ENCODE results near the gene ARID5B.
"Not testable (repeated sequence)": the region's sequence is repeated elsewhere in the genome, so short reads cannot be mapped to it uniquely, and the experiment has no call there.

ARID5B gene

GRCh38 chr10:62023329-62023728 lies 121.8 kb downstream of the ARID5B start:
- Histone ChIP-seq H3K9ac (ENCODE audit: insufficient read length, low read depth) (no peak overlapping the region), H3K4me3 (ENCODE audit: insufficient read length, low read depth) (no peak overlapping the region), H3K4me1 (ENCODE audit: insufficient read depth, insufficient read length) (no peaks in the 10 kb centered on the region), H3K9me3 (ENCODE audit: insufficient read depth, low read length) (no peaks in the 10 kb centered on the region), H3K36me3 (ENCODE audit: insufficient read depth, insufficient read length, low read length) (no peaks in the 10 kb centered on the region), H3K27me3 (ENCODE audit: insufficient read depth, insufficient read length) (no peaks in the 10 kb centered on the region)
- DNase-seq (ENCODE audit: low read depth, low spot score), result no peak
- no peak for TF ChIP-seq YY1 (IDR thresholded peaks at IDR 0.05; ENCODE audit: insufficient read depth, insufficient read length)
- no peak for TF ChIP-seq ZNF274 (IDR thresholded peaks at IDR 0.05; ENCODE audit: low read depth, low read length)
- TF ChIP-seq SUZ12 (IDR thresholded peaks at IDR 0.05; ENCODE audit: extremely low read depth, insufficient read depth, insufficient read length), result no peak

- no peaks in the 10 kb centered on the region for H3K36me3 ChIP-seq (ENCODE audit: insufficient read depth, insufficient read length, low read length)
- H3K4me1 ChIP-seq (ENCODE audit: insufficient read depth, insufficient read length), result no peaks in the 10 kb centered on the region
- H3K27me3 ChIP-seq (ENCODE audit: insufficient read depth, insufficient read length), result no peaks in the 10 kb centered on the region
- TF ChIP-seq SUZ12 (IDR thresholded peaks at IDR 0.05; ENCODE audit: extremely low read depth, insufficient read depth, insufficient read length) (no peak), YY1 (IDR thresholded peaks at IDR 0.05; ENCODE audit: insufficient read depth, insufficient read length) (no peak), ZNF274 (IDR thresholded peaks at IDR 0.05; ENCODE audit: low read depth, low read length) (no peak)
- no peak overlapping the region for H3K9ac ChIP-seq (ENCODE audit: insufficient read length, low read depth)
- no peak for DNase-seq (ENCODE audit: low read depth, low spot score)
- H3K4me3 ChIP-seq (ENCODE audit: insufficient read length, low read depth), result no peak overlapping the region
- no peaks in the 10 kb centered on the region for H3K9me3 ChIP-seq (ENCODE audit: insufficient read depth, low read length)
Measured at GRCh38 chr10:62024026-62024701, 122.7 kb downstream of the ARID5B start.

- Histone ChIP-seq H3K36me3 (ENCODE audit: insufficient read depth, insufficient read length, low read length) (no peaks in the 10 kb centered on the region), H3K27me3 (ENCODE audit: insufficient read depth, insufficient read length) (no peaks in the 10 kb centered on the region), H3K4me3 (ENCODE audit: insufficient read length, low read depth) (no peak overlapping the region), H3K4me1 (ENCODE audit: insufficient read depth, insufficient read length) (no peaks in the 10 kb centered on the region), H3K9me3 (ENCODE audit: insufficient read depth, low read length) (no peaks in the 10 kb centered on the region), H3K9ac (ENCODE audit: insufficient read length, low read depth) (no peak overlapping the region)
- TF ChIP-seq SUZ12 (IDR thresholded peaks at IDR 0.05; ENCODE audit: extremely low read depth, insufficient read depth, insufficient read length) (no peak), ZNF274 (IDR thresholded peaks at IDR 0.05; ENCODE audit: low read depth, low read length) (no peak), YY1 (IDR thresholded peaks at IDR 0.05; ENCODE audit: insufficient read depth, insufficient read length) (no peak)
- DNase-seq (ENCODE audit: low read depth, low spot score), result no peak
Measured at GRCh38 chr10:62025134-62025794, 123.8 kb downstream of the ARID5B start.

GRCh38 chr10:62025901-62026879 lies 124.7 kb downstream of the ARID5B start:
- TF ChIP-seq ZNF274 (IDR thresholded peaks at IDR 0.05; ENCODE audit: low read depth, low read length), result no peak
- TF ChIP-seq SUZ12 (IDR thresholded peaks at IDR 0.05; ENCODE audit: extremely low read depth, insufficient read depth, insufficient read length), result no peak
- TF ChIP-seq YY1 (IDR thresholded peaks at IDR 0.05; ENCODE audit: insufficient read depth, insufficient read length), result no peak

DNA sequence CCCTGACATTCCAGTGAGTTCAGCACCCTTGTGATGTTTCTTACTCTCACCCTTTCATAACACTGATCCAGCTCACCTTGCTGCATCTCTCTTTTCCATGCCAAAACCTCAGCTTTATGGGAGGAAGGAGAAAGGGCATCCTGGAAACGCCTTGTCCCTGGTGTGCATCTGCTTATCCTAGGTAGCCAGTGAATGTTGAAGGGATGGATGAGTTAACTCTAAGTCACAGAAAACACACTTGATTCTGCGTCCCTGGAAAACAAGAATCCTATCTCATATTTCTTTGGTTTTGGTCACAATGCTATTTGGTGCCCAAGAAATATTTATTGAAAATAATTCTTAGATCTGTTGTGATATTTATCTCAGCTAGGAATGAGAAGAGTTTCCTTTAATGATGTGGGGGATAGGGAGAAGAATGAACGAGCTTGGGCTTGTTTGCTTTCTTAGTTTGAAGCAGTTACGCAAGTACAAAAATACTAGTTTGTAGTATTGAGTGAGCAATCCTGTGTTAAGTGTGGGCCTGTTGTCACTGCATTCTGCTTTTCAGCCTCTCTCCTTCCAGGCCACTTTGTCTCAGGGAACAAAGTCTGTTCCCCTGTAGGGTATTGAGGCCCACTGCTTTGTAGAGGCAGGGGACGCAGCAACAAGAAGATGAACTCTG lies 126.5 kb downstream of the ARID5B start:
- H3K4me3 ChIP-seq (ENCODE audit: insufficient read length, low read depth), result no peak overlapping the region
- no peaks in the 10 kb centered on the region for H3K27me3 ChIP-seq (ENCODE audit: insufficient read depth, insufficient read length)
- H3K9ac ChIP-seq (ENCODE audit: insufficient read length, low read depth), result no peak overlapping the region
- no peak for TF ChIP-seq SUZ12 (IDR thresholded peaks at IDR 0.05; ENCODE audit: extremely low read depth, insufficient read depth, insufficient read length)
- TF ChIP-seq YY1 (IDR thresholded peaks at IDR 0.05; ENCODE audit: insufficient read depth, insufficient read length), result no peak
- no peak for TF ChIP-seq ZNF274 (IDR thresholded peaks at IDR 0.05; ENCODE audit: low read depth, low read length)
- H3K9me3 ChIP-seq (ENCODE audit: insufficient read depth, low read length), result no peaks in the 10 kb centered on the region
- H3K4me1 ChIP-seq (ENCODE audit: insufficient read depth, insufficient read length), result no peaks in the 10 kb centered on the region
- no peaks in the 10 kb centered on the region for H3K36me3 ChIP-seq (ENCODE audit: insufficient read depth, insufficient read length, low read length)
- DNase-seq (ENCODE audit: low read depth, low spot score), result no peak

More at GRCh38 chr10:62025901-62026879, 124.7 kb downstream of the ARID5B start:
- no peak for DNase-seq (ENCODE audit: low read depth, low spot score)
- no peak overlapping the region for H3K9ac ChIP-seq (ENCODE audit: insufficient read length, low read depth)
- no peaks in the 10 kb centered on the region for H3K36me3 ChIP-seq (ENCODE audit: insufficient read depth, insufficient read length, low read length)
- no peaks in the 10 kb centered on the region for H3K27me3 ChIP-seq (ENCODE audit: insufficient read depth, insufficient read length)
- H3K4me1 ChIP-seq (ENCODE audit: insufficient read depth, insufficient read length), result no peaks in the 10 kb centered on the region
- H3K9me3 ChIP-seq (ENCODE audit: insufficient read depth, low read length), result no peaks in the 10 kb centered on the region
- no peak overlapping the region for H3K4me3 ChIP-seq (ENCODE audit: insufficient read length, low read depth)

DNA sequence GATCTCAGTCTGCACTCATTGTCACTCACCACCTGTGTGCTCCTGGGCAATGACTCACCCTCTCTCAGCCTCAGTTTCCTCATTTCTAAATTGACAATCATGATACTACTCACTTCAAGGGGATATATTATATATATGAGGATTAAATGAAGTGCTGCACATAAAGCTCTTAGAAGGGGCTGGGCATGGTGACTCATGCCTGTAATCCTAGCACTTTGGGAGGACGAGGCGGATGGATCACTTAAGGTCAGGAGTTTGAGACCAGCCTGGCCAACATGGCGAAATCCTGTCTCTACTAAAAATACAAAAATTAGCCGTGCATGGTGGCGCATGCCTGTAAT lies 127.0 kb downstream of the ARID5B start:
- not testable (repeated sequence) for H3K9me3 ChIP-seq (ENCODE audit: insufficient read depth, low read length); DNase-seq (ENCODE audit: low read depth, low spot score); H3K4me1 ChIP-seq (ENCODE audit: insufficient read depth, insufficient read length); H3K27me3 ChIP-seq (ENCODE audit: insufficient read depth, insufficient read length); H3K36me3 ChIP-seq (ENCODE audit: insufficient read depth, insufficient read length, low read length); H3K4me3 ChIP-seq (ENCODE audit: insufficient read length, low read depth); H3K9ac ChIP-seq (ENCODE audit: insufficient read length, low read depth)

All from NT2/D1 (cell line).